Inflammatory macrophage treated with lipopolysaccharide for 4 hours (primary cell): ENCODE results near the gene PTGS1.
"Not testable (repeated sequence)": the region's sequence is repeated elsewhere in the genome, so short reads cannot be mapped to it uniquely, and the experiment has no call there.

Source experiments
- DNase-seq: peaks from one replicate; pipeline ENCODE4 v3.0.0-alpha.2; 2020

PTGS1 gene

GRCh38 chr9:122370869-122371755, at the start of gene PTGS1:
Gene PTGS1, plus strand, starts transcription at chr9:122371024. Its CDS starts 61 bp downstream, at chr9:122371085.
- peak; percentile 58 for DNase-seq

- no peak for DNase-seq
These were observed 48.3 kb upstream of the PTGS1 start for GRCh38 chr9:122322553-122322952.

- DNase-seq, result not testable (repeated sequence)
These were observed 46.2 kb upstream of the PTGS1 start for GRCh38 chr9:122324665-122325064.

GRCh38 chr9:122325124-122325523, 45.7 kb upstream of the PTGS1 start:
- DNase-seq, result no peak

- no peak for DNase-seq
These were observed 43.6 kb upstream of the PTGS1 start for GRCh38 chr9:122327175-122327574.

- DNase-seq, result no peak
These were observed 41.2 kb upstream of the PTGS1 start for GRCh38 chr9:122329597-122329996.

- not testable (repeated sequence) for DNase-seq
These were observed 40.4 kb upstream of the PTGS1 start for GRCh38 chr9:122330466-122330865.

- DNase-seq, result no peak
These were observed 39.3 kb upstream of the PTGS1 start for GRCh38 chr9:122331523-122331927.

GRCh38 chr9:122332083-122332482, 38.7 kb upstream of the PTGS1 start:
- no peak for DNase-seq

GRCh38 chr9:122332644-122333043, 38.2 kb upstream of the PTGS1 start:
- no peak for DNase-seq

GRCh38 chr9:122333169-122333808, 37.5 kb upstream of the PTGS1 start:
- peak; percentile 8 for DNase-seq

- no peak for DNase-seq
These were observed 35.9 kb upstream of the PTGS1 start for GRCh38 chr9:122334916-122335315.

GRCh38 chr9:122336189-122336588, 34.6 kb upstream of the PTGS1 start:
- no peak for DNase-seq

GRCh38 chr9:122336866-122337555, 33.8 kb upstream of the PTGS1 start:
- no peak for DNase-seq

GRCh38 chr9:122337556-122337929, 33.3 kb upstream of the PTGS1 start:
- no peak for DNase-seq

GRCh38 chr9:122338536-122338935, 32.3 kb upstream of the PTGS1 start:
- no peak for DNase-seq

- no peak for DNase-seq
These were observed 31.8 kb upstream of the PTGS1 start for GRCh38 chr9:122338994-122339393.

GRCh38 chr9:122339579-122339978, 31.2 kb upstream of the PTGS1 start:
- DNase-seq, result no peak

- DNase-seq, result no peak
These were observed 30.7 kb upstream of the PTGS1 start for GRCh38 chr9:122340161-122340560.

- DNase-seq, result no peak
These were observed 28.3 kb upstream of the PTGS1 start for GRCh38 chr9:122342323-122343050.

- peak; percentile 39 for DNase-seq
These were observed 24.1 kb upstream of the PTGS1 start for GRCh38 chr9:122346478-122347347.
